WERI-Rb-1 (cell line): ENCODE results near the gene WHRN.

ENCODE experiments used
- DNase-seq: peaks from one replicate; pipeline ENCODE4 v3.0.0-alpha.2; 2020
- H3K27ac ChIP-seq: fragments of 250-450 bp; sonication (Bioruptor Pico); 2 replicates; pipeline ENCODE4 v1.5.1; 2020; ENCODE audit warnings: mild to moderate bottlenecking, moderate library complexity
- H3K27me3 ChIP-seq: fragments of 250-450 bp; sonication (Bioruptor Pico); 2 replicates; pipeline ENCODE4 v1.5.1; 2021; ENCODE audit warnings: mild to moderate bottlenecking, low read depth, moderate library complexity; ENCODE audit not compliant: insufficient read depth, severe bottlenecking
- H3K36me3 ChIP-seq: fragments of 250-450 bp; sonication (Bioruptor Pico); 2 replicates; pipeline ENCODE4 v1.5.1; 2020; ENCODE audit warnings: mild to moderate bottlenecking, moderate library complexity
- H3K4me3 ChIP-seq: 2 replicates; pipeline ENCODE4 v1.5.1; 2011; ENCODE audit warnings: low read depth, mild to moderate bottlenecking, control low read depth, low read length
- H3K9me3 ChIP-seq: fragments of 250-450 bp; sonication (Bioruptor Pico); 2 replicates; pipeline ENCODE4 v1.5.1; 2021; ENCODE audit warnings: mild to moderate bottlenecking, moderate library complexity; ENCODE audit not compliant: severe bottlenecking
- CTCF ChIP-seq: IDR thresholded peaks from 2 replicates; pipeline ENCODE4 v1.5.1; 2011; ENCODE audit warnings: low read depth, mild to moderate bottlenecking, control low read depth, inconsistent platforms, low read length

The WHRN gene

GRCh38 chr9:114482593-114482992 lies 22.7 kb downstream of the WHRN start:
- no peak for TF ChIP-seq CTCF
- no peak for DNase-seq
- H3K27ac ChIP-seq: no peak overlapping the region
- no peaks in the 10 kb centered on the region for H3K27me3 ChIP-seq
- no peak overlapping the region for H3K4me3 ChIP-seq
- H3K36me3 ChIP-seq: no peaks in the 10 kb centered on the region
- H3K9me3 ChIP-seq: no peaks in the 10 kb centered on the region

- no peaks in the 10 kb centered on the region for H3K27me3 ChIP-seq
Observed at GRCh38 chr9:114481789-114482188, 23.5 kb downstream of the WHRN start.

GRCh38 chr9:114480746-114481435 lies 24.4 kb downstream of the WHRN start:
- peaks cover 6% of the 10 kb centered on the region; the same call in 1 of the 2 replicates for H3K36me3 ChIP-seq
- no peak overlapping the region for H3K27ac ChIP-seq
- TF ChIP-seq CTCF: no peak
- H3K27me3 ChIP-seq: no peaks in the 10 kb centered on the region
- no peak for DNase-seq
- no peaks in the 10 kb centered on the region for H3K9me3 ChIP-seq
- no peak overlapping the region for H3K4me3 ChIP-seq

More at GRCh38 chr9:114481789-114482188, 23.5 kb downstream of the WHRN start:
- H3K4me3 ChIP-seq: no peak overlapping the region
- peaks cover 1% of the 10 kb centered on the region; the same call in 1 of the 2 replicates for H3K36me3 ChIP-seq
- no peak for DNase-seq
- no peaks in the 10 kb centered on the region for H3K9me3 ChIP-seq
- no peak overlapping the region for H3K27ac ChIP-seq
- no peak for TF ChIP-seq CTCF

GRCh38 chr9:114478871-114479270 lies 26.4 kb downstream of the WHRN start:
- H3K27ac ChIP-seq: no peak overlapping the region
- no peak overlapping the region for H3K4me3 ChIP-seq
- H3K27me3 ChIP-seq: no peaks in the 10 kb centered on the region
- no peaks in the 10 kb centered on the region for H3K9me3 ChIP-seq
- peaks cover 6% of the 10 kb centered on the region; the same call in 1 of the 2 replicates for H3K36me3 ChIP-seq
- DNase-seq: no peak
- TF ChIP-seq CTCF: no peak

GRCh38 chr9:114478459-114478858 lies 26.8 kb downstream of the WHRN start:
- no peak overlapping the region for H3K27ac ChIP-seq
- no peak for TF ChIP-seq CTCF
- H3K27me3 ChIP-seq: no peaks in the 10 kb centered on the region
- H3K4me3 ChIP-seq: no peak overlapping the region
- H3K9me3 ChIP-seq: no peaks in the 10 kb centered on the region
- DNase-seq: no peak
- H3K36me3 ChIP-seq: peaks cover 6% of the 10 kb centered on the region; the same call in 1 of the 2 replicates

- TF ChIP-seq CTCF: no peak
- no peaks in the 10 kb centered on the region for H3K9me3 ChIP-seq
- H3K27ac ChIP-seq: no peak overlapping the region
- H3K4me3 ChIP-seq: no peak overlapping the region
- no peak for DNase-seq
- no peaks in the 10 kb centered on the region for H3K27me3 ChIP-seq
- H3K36me3 ChIP-seq: peaks cover 6% of the 10 kb centered on the region; the same call in 1 of the 2 replicates
Observed at GRCh38 chr9:114477642-114478041, 27.6 kb downstream of the WHRN start.
